GM19023 (cell line): ENCODE results near the gene TPK1.
"Not testable (repeated sequence)": the region's sequence is repeated elsewhere in the genome, so short reads cannot be mapped to it uniquely, and the experiment has no call there.

Experiments
- ATAC-seq: cut with Tn5 transposase; IDR thresholded peaks from one replicate; pipeline ENCODE4 v1.9.1; 2021; ENCODE audit warnings: mild to moderate bottlenecking, moderate library complexity; ENCODE audit not compliant: unreplicated experiment

Gene TPK1

DNA sequence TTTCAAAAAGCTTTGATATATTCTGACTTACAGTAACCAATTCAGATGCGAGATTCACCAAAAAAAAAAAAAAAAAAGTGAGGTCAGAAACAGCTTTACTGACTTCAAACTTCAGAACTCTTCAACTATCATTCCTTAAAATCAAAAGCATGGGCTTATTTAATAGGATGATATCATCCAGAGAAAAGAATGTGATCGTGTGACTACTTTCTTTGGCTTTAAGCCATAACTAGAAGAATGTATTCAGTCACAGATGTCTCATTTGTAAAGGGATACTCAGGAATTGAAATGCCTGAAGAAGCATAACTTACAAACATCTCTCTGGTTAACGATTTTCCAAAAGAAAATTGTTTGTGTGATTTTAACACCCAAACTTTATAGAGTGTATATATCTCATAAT is 11.5 kb downstream of the TPK1 start:
- ATAC-seq, result no peak

DNA sequence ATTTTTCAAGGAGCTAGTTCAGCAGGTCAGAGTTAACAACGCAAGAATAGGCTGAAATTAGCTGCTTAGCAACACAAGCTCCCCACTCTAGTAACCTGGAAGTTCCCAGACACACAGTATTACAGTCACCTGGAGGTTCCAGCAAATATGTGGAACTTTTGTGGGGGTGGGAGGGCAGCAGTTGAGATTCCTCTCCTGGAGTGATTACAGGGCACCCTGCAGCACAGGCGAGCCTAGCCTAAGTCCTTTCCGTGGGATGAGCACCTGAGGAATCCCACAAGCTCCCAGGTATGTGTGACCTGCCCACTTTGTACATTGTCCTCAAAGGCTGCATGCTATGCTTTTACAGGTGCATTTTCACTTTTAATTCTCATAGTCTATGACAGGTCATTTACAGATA is 13.6 kb downstream of the TPK1 start:
- no peak for ATAC-seq

DNA sequence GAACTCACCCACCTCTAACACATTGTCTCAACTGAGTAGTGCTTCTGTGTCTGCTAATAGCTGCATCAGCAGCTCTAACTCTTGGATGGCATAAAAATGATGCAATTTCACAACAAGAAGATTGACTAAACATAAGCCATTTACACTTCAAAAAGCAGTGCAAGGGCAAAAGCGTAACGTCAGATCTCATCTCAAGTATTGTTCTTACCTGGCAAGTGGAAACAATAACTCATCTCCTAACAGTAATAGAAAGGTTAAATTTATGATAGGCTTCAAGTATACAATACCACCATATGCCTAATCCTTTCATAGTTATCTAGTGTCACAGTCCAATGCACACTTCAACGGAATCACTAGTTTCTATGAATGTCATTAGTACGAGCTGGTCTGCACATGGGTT is 14.8 kb downstream of the TPK1 start:
- no peak for ATAC-seq

DNA sequence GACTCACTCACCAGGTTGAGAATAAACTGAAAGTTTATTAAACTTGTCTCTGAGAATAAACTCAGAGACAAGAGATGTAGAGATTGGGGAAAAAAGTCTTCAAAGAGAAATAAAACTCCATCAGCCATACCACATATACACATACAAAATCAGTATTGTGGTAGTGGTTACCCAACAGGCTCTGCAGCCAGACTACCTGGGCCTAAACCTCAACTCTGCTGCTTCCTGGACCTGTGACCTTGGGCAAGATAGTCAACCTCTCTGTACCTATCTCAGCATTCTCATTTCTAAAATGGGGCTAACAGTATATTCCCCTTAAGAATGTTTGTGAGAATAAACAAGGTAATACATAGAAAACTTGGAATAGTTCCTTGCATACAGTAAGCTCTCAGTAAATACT is 15.3 kb downstream of the TPK1 start:
- ATAC-seq, result no peak

DNA sequence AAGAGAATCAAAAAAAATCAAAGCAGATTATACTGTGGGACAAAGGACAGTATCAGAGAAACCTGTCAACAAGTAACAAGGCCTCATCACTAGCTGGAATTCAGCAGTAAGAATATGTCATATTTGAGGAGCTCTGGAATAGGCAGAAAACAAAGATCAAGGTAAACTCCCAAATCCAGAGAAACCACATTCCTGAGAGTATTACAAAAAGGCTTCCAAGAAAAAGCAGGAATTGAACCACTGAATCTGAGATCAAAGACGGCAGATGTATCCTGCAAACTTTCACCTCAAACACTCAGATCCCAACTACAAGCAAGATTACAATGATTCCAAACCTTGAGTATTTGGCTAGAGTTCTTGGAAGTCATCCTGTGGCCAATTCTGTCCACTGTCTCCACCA is 16.3 kb downstream of the TPK1 start:
- no peak for ATAC-seq

DNA sequence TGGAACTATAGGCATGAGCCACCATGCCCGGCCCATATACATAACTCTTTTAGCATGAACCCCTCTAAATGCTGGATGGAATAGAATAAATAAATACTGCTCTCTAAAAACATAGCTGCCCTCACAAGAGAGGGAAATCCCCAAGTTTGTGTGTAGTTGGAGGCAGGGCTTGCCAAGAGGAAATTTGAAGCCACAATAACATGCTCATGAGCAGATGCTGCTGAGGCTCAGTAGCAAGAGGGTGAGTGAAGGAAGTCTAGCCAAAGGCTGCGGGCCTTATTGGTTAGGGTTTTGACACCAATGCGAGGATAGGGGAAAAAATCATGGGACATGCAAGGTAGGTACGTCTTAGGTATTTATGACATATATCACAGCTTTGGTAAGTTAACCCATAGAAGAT is 17.3 kb downstream of the TPK1 start:
- ATAC-seq, result peak; percentile 87

DNA sequence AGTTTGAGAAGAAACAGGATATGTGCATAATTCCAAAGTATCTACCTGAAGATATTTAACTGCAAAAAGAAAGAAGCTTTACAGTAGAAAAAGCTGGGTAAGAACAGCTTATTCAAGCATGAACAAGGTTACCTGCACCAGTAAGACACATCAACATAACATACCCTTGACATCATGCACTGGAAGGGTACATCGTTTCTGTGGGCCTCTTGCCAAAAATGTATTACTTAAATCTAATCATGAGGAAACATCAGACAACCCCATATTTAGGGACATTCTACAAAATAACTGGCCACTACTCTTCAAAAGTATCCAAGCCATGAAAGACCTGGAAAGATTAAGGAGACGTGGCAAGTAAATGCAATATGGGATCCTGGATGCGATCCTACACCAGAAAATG is 18.9 kb downstream of the TPK1 start:
- no peak for ATAC-seq

DNA sequence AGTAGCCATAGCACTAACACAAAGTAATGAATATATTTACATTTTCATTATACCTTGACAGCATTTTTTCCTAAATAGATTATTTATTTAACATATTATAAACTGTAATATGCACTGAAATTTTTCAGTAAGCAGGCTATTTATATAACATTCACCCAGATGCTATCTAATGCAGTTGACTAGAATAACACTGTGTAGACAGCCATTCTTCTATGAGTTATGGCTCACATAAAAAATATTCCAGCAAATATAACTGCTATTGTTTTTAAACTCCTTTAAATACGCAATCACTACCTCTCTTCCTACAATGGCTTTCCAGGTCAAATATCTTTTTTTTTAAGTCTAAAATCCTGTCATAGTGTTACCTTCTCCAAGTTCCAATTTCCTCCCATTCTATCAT is 21.6 kb downstream of the TPK1 start:
- no peak for ATAC-seq

DNA sequence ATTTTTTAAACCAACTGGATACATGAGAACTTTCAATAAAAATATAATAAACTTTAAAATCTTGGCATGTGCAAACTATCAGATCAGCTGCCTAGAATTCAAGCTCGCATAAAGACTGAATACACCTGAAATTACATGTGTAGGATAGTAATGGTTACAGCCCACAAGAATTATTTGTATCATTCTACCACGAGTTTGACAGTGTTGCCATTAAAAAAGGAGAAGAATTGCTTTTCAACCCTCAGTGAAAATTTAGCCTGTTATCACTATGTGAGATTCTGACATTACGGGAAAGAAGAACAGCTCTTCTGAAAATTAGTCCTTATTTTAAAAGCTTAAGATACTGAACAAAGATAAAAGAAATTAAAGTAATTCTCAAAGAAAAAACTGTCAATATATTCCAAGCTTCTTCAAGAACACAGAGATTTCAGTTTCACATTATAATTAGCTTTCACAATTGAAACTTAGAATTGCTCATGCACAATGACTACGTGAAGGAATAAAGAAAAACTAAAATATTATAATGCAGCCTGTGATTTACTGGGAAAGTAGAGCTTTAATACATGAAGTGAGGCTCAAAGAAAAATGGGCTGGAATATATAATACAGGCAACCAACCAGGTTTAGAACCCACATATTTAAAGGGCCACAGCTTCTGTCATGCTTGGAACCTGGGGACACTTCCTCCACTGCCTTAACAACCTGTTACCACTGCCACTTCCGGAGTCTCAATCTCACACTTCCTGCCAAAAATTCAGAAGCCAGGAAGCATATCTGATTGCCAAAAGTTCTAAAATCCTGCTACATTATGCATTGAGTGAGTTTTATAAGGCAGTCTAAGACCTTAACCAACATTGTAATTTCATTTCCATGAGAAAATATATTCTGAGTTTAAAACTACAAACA is 23.2 kb downstream of the TPK1 start:
- ATAC-seq, result peak; percentile 95

DNA sequence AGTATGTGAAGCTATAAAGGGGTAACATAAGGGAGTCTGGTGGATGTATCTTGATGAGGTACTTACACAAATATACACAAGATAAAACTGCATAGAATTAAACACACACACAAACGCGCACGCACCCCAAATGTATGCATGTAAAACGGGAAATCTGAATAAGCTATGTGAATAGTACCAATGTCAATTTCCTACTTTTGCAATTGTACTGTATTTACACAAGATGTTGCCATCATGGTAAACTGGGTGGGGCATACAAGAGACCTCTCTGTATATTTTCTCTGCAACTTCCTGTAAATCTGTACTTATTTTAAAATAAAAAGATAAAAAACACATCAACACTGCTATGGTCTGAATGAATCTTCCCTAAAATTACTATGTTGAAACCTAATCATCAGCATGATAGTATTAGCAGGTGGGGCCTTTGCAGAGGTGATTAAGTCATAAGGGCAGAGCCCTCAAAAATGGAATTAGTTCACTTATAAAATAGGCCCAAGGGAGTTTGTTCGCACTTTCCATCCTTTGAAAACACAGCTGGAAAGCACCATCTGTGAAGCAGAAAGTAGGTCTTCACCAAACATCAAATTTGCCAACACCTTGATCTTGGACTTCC is 30.1 kb downstream of the TPK1 start:
- no peak for ATAC-seq

DNA sequence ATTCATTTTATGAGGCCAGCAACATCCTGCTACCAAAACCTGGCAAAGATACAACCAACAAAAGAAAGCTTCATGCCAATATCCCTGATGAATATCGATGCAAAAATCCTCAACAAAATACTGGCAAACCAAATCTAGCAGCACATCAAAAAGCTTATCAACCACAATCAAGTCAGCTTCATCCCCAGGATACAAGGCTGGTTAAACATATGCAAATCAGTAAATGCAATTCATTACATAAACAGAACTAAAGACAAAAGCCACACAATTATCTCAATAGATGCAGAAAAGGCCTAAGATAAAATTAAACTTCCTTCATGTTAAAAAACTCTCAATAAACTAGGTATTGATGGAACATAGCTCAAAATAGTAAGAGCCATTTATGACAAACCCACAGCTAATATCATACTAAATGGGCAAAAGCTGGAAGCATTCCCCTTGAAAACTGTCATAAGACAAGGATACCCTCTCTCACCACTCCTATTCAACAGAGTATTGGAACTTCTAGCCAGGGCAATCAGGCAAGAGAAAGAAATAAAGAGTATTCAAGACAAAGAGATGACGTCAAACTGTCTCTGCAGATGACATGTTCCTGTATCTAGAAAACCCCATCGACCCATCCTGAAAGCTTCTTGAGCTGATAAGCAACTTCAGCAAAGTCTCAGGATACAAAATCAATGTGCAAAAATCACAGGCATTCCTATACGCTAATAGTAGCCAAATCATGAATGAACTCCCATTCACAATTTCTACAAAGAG is 35.0 kb downstream of the TPK1 start:
- not testable (repeated sequence) for ATAC-seq

DNA sequence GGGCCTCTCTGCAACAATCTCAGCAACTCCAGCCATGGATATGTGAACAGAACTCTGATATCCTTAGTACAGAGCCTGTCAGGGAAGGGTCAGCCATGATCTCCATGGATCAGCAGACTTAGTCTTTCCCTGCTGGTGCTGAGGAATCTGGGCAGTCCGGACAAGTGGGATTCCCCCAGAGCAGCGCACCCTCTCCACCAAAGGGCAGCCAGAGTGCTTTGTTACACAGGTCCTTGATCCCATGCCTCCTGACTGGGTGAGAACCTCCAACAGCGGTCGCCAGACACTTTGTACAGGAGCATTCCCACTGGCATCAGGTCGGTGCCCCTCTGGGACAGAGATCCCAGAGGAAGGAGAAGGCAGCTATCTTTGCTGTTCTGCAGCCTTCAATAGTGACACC is 38.9 kb downstream of the TPK1 start:
- no peak for ATAC-seq

DNA sequence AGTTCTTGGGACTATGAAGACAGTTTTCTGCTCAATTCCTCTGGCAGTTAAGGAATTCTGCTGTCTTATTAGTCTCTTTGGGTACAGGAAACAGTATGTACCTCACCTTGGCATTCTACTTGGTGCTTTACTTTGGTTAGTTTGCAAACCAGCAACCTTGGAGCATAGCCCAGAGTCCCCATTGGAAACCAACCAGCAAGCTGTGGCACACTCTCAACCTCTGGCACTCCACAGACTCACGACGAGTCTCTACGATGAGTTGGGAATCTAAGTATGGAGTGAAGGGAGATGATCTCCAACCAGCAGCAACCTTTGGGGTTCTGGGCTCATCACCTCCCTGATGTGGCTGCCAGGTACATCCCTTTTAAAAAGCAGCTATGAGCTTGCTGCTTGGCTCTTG is 43.8 kb downstream of the TPK1 start:
- ATAC-seq, result no peak

DNA sequence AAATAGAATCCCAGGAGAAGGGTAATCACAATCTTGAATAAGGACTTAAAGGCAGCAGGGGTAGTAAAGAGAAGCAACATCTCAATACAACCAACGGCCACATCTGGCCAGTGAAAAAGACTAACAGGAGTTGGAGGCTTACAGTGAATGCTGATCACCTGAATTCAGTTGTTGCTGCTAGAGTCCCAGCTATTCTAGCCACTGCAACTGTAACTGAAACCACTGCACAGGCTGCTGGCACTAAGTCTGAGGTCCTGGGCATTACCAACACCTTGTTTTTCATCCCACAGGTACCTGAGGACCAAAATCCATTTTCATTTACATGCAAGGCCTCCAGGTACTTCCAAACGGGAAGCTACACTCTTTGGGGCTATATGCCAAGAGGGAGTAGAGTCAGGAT is 44.4 kb downstream of the TPK1 start:
- no peak for ATAC-seq

DNA sequence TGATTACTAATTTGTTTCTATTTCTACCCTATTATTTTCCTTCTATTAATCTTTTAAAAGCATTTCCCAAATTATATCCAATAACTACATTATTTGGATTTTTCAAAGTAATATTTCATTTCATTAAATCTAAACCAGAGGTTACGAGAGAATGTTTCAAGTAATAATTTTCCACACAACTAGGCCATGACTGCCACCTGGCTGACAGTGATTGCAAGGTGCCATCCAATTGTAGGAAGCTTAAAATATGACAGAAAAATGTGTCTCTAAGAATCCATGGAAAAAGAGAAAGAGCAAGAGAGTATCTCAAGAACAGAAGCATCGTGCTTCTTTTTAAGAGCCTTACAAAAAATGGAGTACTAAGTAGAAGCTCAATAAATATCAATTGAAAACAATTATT is 48.7 kb downstream of the TPK1 start:
- no peak for ATAC-seq

DNA sequence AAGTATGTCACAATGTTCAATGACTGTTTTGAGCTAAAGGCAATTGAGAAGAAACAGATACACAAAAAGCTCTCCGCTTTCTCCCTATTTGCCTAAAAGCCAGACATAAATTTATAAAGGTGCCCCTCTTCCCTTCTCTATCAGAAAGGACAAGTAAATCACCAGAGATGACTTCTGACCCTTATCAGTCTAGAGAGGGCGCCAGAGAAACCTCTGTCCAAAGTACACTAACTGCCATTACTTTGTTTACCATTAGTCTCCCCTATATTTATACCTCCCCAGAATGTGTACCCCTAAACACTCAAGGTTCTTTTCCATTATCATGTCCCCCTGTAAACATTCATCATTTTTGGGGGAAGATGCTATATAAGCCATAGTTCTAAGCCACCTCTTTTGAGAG is 49.3 kb downstream of the TPK1 start:
- no peak for ATAC-seq

DNA sequence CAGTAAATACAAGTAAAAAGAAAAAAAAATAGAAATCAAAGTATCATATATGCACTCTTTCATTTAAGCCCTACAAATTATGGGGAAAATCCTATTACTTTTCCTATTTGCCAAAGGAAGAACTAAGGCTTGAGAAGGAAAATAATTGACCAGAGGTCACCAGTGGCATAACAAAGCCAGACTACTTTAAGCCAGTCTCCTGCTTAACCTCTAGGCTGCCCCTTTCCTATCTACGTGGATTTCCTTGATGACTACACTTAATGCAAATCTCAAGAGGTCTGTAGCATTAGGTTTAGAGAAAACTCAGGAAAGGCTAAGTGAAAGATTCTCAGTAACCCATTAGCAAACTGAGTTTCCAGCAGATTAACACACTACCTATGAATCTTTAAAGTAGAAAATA is 49.8 kb downstream of the TPK1 start:
- ATAC-seq, result no peak

DNA sequence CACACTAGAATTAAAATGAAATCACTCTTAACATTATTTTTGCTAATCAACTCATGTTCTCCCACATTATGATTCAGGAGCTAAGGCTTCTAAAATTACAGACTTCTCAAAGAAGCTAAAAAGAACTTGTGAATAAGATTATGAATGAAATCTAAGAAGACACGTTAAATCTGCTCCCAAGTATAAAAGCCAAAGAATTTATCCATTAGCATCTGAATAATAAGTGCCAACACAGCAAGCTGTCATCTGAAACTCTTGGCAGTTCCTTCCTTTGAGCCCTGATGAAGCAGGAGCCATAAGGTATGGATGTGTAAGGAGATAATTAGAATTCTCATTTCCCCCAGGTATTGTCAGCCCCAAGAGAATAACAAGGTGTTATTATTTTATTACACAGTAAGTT is 50.3 kb downstream of the TPK1 start:
- ATAC-seq, result no peak

DNA sequence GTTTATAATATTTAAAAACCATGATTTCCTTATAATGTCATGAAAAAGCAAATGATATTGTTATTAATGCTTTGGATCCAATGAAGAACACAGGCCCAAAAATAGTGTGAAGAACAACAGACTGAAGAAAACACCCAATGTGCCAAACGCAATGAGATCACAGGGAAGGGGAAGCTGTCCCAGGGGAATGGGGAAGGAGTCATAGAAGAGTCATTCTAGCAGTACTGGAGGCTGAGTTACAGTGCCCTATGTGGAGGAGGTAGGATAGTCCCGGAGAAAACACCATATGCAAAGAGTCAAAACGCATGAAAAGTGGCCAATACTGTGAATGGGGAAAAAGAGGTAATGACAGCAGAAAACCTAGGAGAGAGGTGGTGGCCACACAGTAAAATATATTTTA is 50.9 kb downstream of the TPK1 start:
- ATAC-seq, result no peak

DNA sequence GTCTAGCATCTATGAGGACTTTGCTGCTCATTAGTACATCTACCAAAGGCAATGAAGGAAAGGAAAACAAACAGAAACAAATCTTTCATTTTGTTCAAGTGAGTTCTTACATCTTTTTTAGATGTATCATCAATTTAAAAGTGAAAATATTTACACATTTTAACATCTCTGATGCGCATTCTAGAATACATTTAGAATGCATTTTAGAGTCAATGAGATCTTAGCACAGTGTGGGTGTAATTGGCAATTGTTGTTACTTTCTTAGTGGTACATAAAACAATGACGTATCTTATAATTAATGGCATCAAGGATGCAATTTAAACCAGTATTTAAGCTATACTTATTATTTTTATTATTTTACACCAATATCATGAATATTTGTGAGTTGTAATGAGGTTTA is 51.4 kb downstream of the TPK1 start:
- no peak for ATAC-seq

DNA sequence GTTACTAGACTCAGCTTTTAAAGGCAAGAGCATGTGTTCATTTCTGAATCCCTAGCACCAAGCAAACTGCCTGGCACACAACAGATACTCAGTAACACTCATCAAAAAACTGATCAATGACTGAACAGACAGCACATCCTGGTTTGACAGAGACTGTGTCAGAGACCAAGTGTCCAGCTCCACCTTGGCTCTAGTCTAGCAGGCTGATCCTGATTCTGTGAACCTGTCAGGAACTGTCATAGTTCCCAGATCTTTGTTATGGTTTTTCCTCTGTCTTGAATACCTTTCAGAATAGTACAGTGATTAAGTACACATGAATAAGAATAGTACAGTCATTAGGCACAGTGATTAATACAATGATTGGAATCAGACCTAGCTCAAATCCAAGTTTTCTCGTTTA is 53.0 kb downstream of the TPK1 start:
- ATAC-seq, result no peak

DNA sequence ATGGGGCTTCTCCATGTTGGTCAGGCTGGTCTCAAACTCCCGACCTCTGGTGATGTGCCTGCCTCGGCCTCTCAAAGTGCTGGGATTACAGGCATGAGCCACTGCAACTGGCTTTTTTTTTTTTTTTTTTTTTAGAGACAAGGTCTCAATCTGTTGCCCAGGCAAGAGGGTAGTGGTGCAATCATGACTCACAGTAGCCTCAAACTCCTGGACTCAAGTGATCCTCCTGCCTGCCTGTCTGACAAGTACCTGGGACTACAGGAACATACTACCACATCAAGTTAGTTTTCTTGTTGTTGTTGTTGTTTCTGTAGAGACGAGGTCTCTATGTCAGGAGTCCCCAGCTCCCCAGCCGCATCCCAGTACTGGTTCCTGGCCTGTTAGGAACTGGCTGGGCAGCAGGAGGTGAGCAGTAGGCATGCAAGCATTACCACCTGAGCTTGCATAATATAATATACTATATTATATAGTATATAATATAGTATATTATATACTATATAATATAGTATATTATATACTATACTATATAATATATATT is 55.7 kb downstream of the TPK1 start:
- no peak for ATAC-seq
